H9 (cell line): ENCODE measurements around the gene B3GLCT. TPM values are rescaled to one million over a fixed set of nuclear protein-coding genes. Genes with fewer than 3 reads are reported as not detected.

Experiments used
- DNase-seq: peaks from one replicate; pipeline ENCODE4 v3.0.0-alpha.2; 2017
- H2AFZ ChIP-seq: one replicate; pipeline ENCODE4 v1.6.1; 2013; ENCODE audit warnings: mild to moderate bottlenecking, low read length, control low read depth, moderate library complexity
- H2AK5ac ChIP-seq: 2 replicates; pipeline ENCODE4 v1.6.1; 2013; ENCODE audit warnings: low read length, control low read depth, mixed read lengths; ENCODE audit not compliant: insufficient read length
- H2BK120ac ChIP-seq: one replicate; pipeline ENCODE4 v1.6.1; 2013; ENCODE audit warnings: low read depth, mild to moderate bottlenecking, low read length, control low read depth, inconsistent platforms; ENCODE audit not compliant: poor library complexity, severe bottlenecking
- H2BK12ac ChIP-seq: 2 replicates; pipeline ENCODE4 v1.6.1; 2013; ENCODE audit warnings: low read length, control low read depth, mixed read lengths, low read depth; ENCODE audit not compliant: insufficient read length
- H2BK15ac ChIP-seq: 2 replicates; pipeline ENCODE4 v1.6.1; 2013; ENCODE audit warnings: low read depth, low read length, control low read depth
- H2BK20ac ChIP-seq: one replicate; pipeline ENCODE4 v1.6.1; 2013; ENCODE audit warnings: low read depth, mild to moderate bottlenecking, low read length, control low read depth, inconsistent platforms; ENCODE audit not compliant: poor library complexity, severe bottlenecking
- H2BK5ac ChIP-seq: 2 replicates; pipeline ENCODE4 v1.6.1; 2013; ENCODE audit warnings: low read length, control low read depth, mixed read lengths; ENCODE audit not compliant: insufficient read length
- H3K14ac ChIP-seq: 2 replicates; pipeline ENCODE4 v1.6.1; 2013; ENCODE audit warnings: low read length, control low read depth; ENCODE audit not compliant: insufficient read depth
- H3K18ac ChIP-seq: 2 replicates; pipeline ENCODE4 v1.6.1; 2013; ENCODE audit warnings: low read depth, mild to moderate bottlenecking, mixed read lengths, low read length, control low read depth; ENCODE audit not compliant: insufficient read length
- H3K23ac ChIP-seq: 2 replicates; pipeline ENCODE4 v1.6.1; 2013; ENCODE audit warnings: low read length, control low read depth, mixed read lengths, low read depth; ENCODE audit not compliant: insufficient read length
- H3K23me2 ChIP-seq: 2 replicates; pipeline ENCODE4 v1.6.1; 2013; ENCODE audit warnings: low read depth, mild to moderate bottlenecking, mixed read lengths, low read length, control low read depth; ENCODE audit not compliant: insufficient read length, poor library complexity, severe bottlenecking
- H3K27ac ChIP-seq: 2 replicates; pipeline ENCODE4 v1.5.1; 2013; ENCODE audit warnings: low read length, control low read depth, mixed read lengths, low read depth; ENCODE audit not compliant: insufficient read length
- H3K27me3 ChIP-seq: 2 replicates; pipeline ENCODE4 v1.6.1; 2013; ENCODE audit warnings: low read length, control low read depth, inconsistent platforms; ENCODE audit not compliant: insufficient read depth
- H3K4ac ChIP-seq: 2 replicates; pipeline ENCODE4 v1.6.1; 2013; ENCODE audit warnings: low read depth, mild to moderate bottlenecking, control low read depth, inconsistent platforms, low read length, moderate library complexity
- H3K4me1 ChIP-seq: 2 replicates; pipeline ENCODE4 v1.6.1; 2013; ENCODE audit warnings: low read length, control low read depth, inconsistent platforms; ENCODE audit not compliant: insufficient read depth
- H3K4me2 ChIP-seq: 2 replicates; pipeline ENCODE4 v1.6.1; 2013; ENCODE audit warnings: low read length, control low read depth, mixed read lengths; ENCODE audit not compliant: insufficient read length, insufficient read depth
- H3K56ac ChIP-seq: 2 replicates; pipeline ENCODE4 v1.6.1; 2013; ENCODE audit warnings: low read depth, mild to moderate bottlenecking, mixed read lengths, low read length, control low read depth; ENCODE audit not compliant: insufficient read length
- H3K79me1 ChIP-seq: 2 replicates; pipeline ENCODE4 v1.6.1; 2013; ENCODE audit warnings: low read depth, mild to moderate bottlenecking, moderate library complexity, low read length, control low read depth, inconsistent platforms; ENCODE audit not compliant: insufficient read depth, poor library complexity, severe bottlenecking
- H3K79me2 ChIP-seq: 2 replicates; pipeline ENCODE4 v1.6.1; 2013; ENCODE audit warnings: low read length, control low read depth, inconsistent platforms; ENCODE audit not compliant: insufficient read depth
- H3K9ac ChIP-seq: 2 replicates; pipeline ENCODE4 v1.6.1; 2013; ENCODE audit warnings: low read length, control low read depth, mixed read lengths; ENCODE audit not compliant: insufficient read length; ENCODE audit errors: extremely low read depth
- H3K9me3 ChIP-seq: one replicate; pipeline ENCODE4 v1.6.1; 2013; ENCODE audit warnings: low read depth, low read length, inconsistent platforms; ENCODE audit not compliant: control insufficient read depth
- H3T11ph ChIP-seq: one replicate; pipeline ENCODE4 v1.6.1; 2013; ENCODE audit warnings: mild to moderate bottlenecking, low read length, control low read depth, inconsistent platforms
- H4K20me1 ChIP-seq: one replicate; pipeline ENCODE4 v1.6.1; 2013; ENCODE audit not compliant: control insufficient read depth, insufficient read length, insufficient read depth
- H4K5ac ChIP-seq: 2 replicates; pipeline ENCODE4 v1.6.1; 2013; ENCODE audit warnings: low read depth, mild to moderate bottlenecking, mixed read lengths, low read length, control low read depth; ENCODE audit not compliant: insufficient read length
- H4K8ac ChIP-seq: replicated peaks from 2 replicates; pipeline ENCODE4 v1.6.1; 2013; ENCODE audit warnings: low read length, control low read depth, mixed read lengths, low read depth; ENCODE audit not compliant: insufficient read length
- H4K91ac ChIP-seq: 2 replicates; pipeline ENCODE4 v1.6.1; 2013; ENCODE audit warnings: low read depth, mild to moderate bottlenecking, moderate library complexity, mixed read lengths, low read length, control low read depth; ENCODE audit not compliant: insufficient read length
- H3K27ac Mint-ChIP-seq, 3 experiments: 2 replicates in 2 of 3; 3 replicates in 1 of 3; pipeline ENCODE4 v1.8.0; 2020 to 2021; ENCODE audit warnings: mixed read lengths in 3 of 3, mild to moderate bottlenecking in 1 of 3, moderate library complexity in 1 of 3
- H3K27me3 Mint-ChIP-seq: 2 replicates; pipeline ENCODE4 v1.8.0; 2021; ENCODE audit warnings: low read depth, mild to moderate bottlenecking, moderate library complexity, mixed read lengths
- H3K36me3 Mint-ChIP-seq, 3 experiments: 2 replicates in 2 of 3; 3 replicates in 1 of 3; pipeline ENCODE4 v1.8.0; 2020 to 2021; ENCODE audit warnings: low read depth in 3 of 3, mixed read lengths in 3 of 3; ENCODE audit not compliant: insufficient read depth in 1 of 3
- H3K4me1 Mint-ChIP-seq, 2 experiments: 2 replicates each; pipeline ENCODE4 v1.8.0; 2020; ENCODE audit warnings: mixed read lengths in 2 of 2
- H3K4me3 Mint-ChIP-seq, 2 experiments: 2 replicates in 1 of 2; 3 replicates in 1 of 2; pipeline ENCODE4 v1.8.0; 2020 to 2021; ENCODE audit warnings: mild to moderate bottlenecking in 2 of 2, mixed read lengths in 2 of 2, moderate library complexity in 1 of 2
- H3K9me3 Mint-ChIP-seq, 2 experiments: 2 replicates in 1 of 2; 3 replicates in 1 of 2; pipeline ENCODE4 v1.8.0; 2020; ENCODE audit warnings: mild to moderate bottlenecking in 2 of 2, mixed read lengths in 2 of 2, moderate library complexity in 1 of 2
- CTCF ChIP-seq: fragments of 200-600 bp; sonication (generic); conservative IDR thresholded peaks from 3 replicates; pipeline ENCODE4 v1.8.0; 2021; ENCODE audit warnings: antibody characterized with exemption, mild to moderate bottlenecking
- WGBS: extraction: QIAGEN DNeasy Blood & Tissue Kit; methylation state at CpG from one replicate; pipeline ENCODE4 v1.1.7; 2013; ENCODE audit warnings: missing lambda C conversion rate, low lambda C conversion rate, mixed read lengths; ENCODE audit not compliant: insufficient read length; ENCODE audit errors: extremely low coverage; 5-methylcytosine and 5-hydroxymethylcytosine counted together
- total RNA-seq: library from RNA; stranded (reverse); gene quantifications from 2 replicates; pipeline ENCODE4 v1.2.1, GENCODE V29; 2021

B3GLCT gene
- total RNA-seq, 1 experiment from 2014 or later: 5.4 TPM

- H3K9me3 ChIP-seq: no peaks in the 10 kb centered on the region
- no peaks in the 10 kb centered on the region for H3K23me2 ChIP-seq
- H3K79me2 ChIP-seq: no peaks in the 10 kb centered on the region
- Mint-ChIP-seq H3K9me3 (peaks cover 0 to 2% of the 10 kb centered on the region in 2 experiments; a peak in 3 of 5 replicates), H3K4me1 (peaks cover 20 to 21% of the 10 kb centered on the region in 2 experiments), H3K4me3 (no peak overlapping the region), H3K36me3 (peaks cover 0 to 2% (median 0%) of the 10 kb centered on the region in 3 experiments; a peak in 2 of 7 replicates), H3K27me3 (peaks cover 6% of the 10 kb centered on the region; the same call in 1 of the 2 replicates), H3K27ac (no peak overlapping the region)
- no peak for DNase-seq
- H4K20me1 ChIP-seq: no peaks in the 10 kb centered on the region
- H2BK120ac ChIP-seq: no peak overlapping the region
- H3K4ac ChIP-seq: no peak overlapping the region
- H4K91ac ChIP-seq: no peak overlapping the region
- no peak for TF ChIP-seq CTCF
- no peak overlapping the region for H3K4me2 ChIP-seq
- H2BK20ac ChIP-seq: no peak overlapping the region
- H3K9ac ChIP-seq: no peak overlapping the region
- no peak overlapping the region for H3K14ac ChIP-seq
- H3T11ph ChIP-seq: no peak overlapping the region
- no peaks in the 10 kb centered on the region; the same call in 1 of the 2 replicates for H3K4me1 ChIP-seq
- no peak overlapping the region for H2BK12ac ChIP-seq
- H2BK5ac ChIP-seq: no peak overlapping the region
- no peak overlapping the region for H2AFZ ChIP-seq
- no peak overlapping the region for H3K56ac ChIP-seq
- H3K79me1 ChIP-seq: no peaks in the 10 kb centered on the region
- H3K27ac ChIP-seq: no peak overlapping the region
- no peak overlapping the region for H4K8ac ChIP-seq
- H4K5ac ChIP-seq: no peak overlapping the region
- WGBS: no CpG with 5 or more reads among the region's 3 CpGs
- no peak overlapping the region for H2AK5ac ChIP-seq
- H3K23ac ChIP-seq: no peak overlapping the region
- no peak overlapping the region for H3K18ac ChIP-seq
- no peaks in the 10 kb centered on the region for H3K27me3 ChIP-seq
- H2BK15ac ChIP-seq: no peak overlapping the region
These were observed 1.3 kb upstream of the B3GLCT start for GRCh38 chr13:31198519-31198918.
